Measurements from ENCODE around the gene CELSR2.

DNA sequence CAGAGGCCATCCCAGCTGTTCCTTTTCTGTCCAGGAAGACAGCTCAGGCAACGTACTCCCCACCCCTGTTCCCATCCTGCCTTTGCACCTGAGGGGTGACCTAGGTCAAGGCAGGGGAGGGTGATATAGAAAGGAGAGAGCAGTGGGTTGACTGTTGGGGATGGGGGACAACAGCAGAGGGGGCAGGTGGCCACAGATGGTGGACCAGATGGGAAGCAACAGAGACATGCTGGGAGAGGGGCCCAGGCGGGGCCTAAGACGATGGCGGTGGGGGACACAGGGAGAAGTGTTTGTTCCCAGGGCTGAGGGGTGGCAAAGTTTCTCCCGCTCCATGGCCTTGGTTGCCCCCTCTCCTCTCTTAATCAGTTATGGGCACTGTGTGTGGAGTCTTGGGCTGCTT, 6.3 kb downstream of the CELSR2 start:
- no peak for TF ChIP-seq POLR2A (IDR thresholded peaks at IDR 0.05)
- TF ChIP-seq, protein P1, sequence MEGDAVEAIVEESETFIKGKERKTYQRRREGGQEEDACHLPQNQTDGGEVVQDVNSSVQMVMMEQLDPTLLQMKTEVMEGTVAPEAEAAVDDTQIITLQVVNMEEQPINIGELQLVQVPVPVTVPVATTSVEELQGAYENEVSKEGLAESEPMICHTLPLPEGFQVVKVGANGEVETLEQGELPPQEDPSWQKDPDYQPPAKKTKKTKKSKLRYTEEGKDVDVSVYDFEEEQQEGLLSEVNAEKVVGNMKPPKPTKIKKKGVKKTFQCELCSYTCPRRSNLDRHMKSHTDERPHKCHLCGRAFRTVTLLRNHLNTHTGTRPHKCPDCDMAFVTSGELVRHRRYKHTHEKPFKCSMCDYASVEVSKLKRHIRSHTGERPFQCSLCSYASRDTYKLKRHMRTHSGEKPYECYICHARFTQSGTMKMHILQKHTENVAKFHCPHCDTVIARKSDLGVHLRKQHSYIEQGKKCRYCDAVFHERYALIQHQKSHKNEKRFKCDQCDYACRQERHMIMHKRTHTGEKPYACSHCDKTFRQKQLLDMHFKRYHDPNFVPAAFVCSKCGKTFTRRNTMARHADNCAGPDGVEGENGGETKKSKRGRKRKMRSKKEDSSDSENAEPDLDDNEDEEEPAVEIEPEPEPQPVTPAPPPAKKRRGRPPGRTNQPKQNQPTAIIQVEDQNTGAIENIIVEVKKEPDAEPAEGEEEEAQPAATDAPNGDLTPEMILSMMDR (IDR thresholded peaks at IDR 0.05): no peak
